ENCODE results near the gene KREMEN1. TPM values are rescaled to one million over a fixed set of nuclear protein-coding genes. Genes with fewer than 3 reads are reported as not detected.

KREMEN1 gene
- total RNA-seq, 1 experiment from 2014 or later, result 2.7 TPM

- DNase-seq (peak; percentile 83), ATAC-seq (peak; percentile 75)
- H3K4me2 ChIP-seq (ENCODE audit: low read length), result peak overlapping the region; percentile 97
- H3K9me2 ChIP-seq (replicated peaks; ENCODE audit: low read length), result no peaks in the 10 kb centered on the region
- intact Hi-C loops (cut with micrococcal nuclease), result no loop called here
- no peaks in the 10 kb centered on the region for H3K27me3 ChIP-seq (ENCODE audit: low read length)
- H3K9me3 ChIP-seq (ENCODE audit: low read length), result no peaks in the 10 kb centered on the region
- H3K36me3 ChIP-seq (ENCODE audit: low read depth, low read length), result no peaks in the 10 kb centered on the region
- CTCF ChIA-PET, result no interaction called here
- TF ChIP-seq EZH2phosphoT487 (IDR thresholded peaks at IDR 0.05; ENCODE audit: borderline replicate concordance, low read length) (no peak), EZH2 (IDR thresholded peaks at IDR 0.05; ENCODE audit: low read length, unreplicated experiment) (no peak), CTCF (conservative IDR thresholded peaks at IDR 0.05; ENCODE audit: low read depth, low read length) (no peak)
- H2AFZ ChIP-seq (ENCODE audit: low read length), result peak overlapping the region; percentile 82
- H3F3A ChIP-seq (ENCODE audit: low read length, unreplicated experiment), result peaks cover 4% of the 10 kb centered on the region
- peak overlapping the region; percentile 86 for H3K27ac ChIP-seq (ENCODE audit: low read length)
- no peaks in the 10 kb centered on the region for H4K20me1 ChIP-seq (ENCODE audit: low read length)
- H3K4me3 ChIP-seq (ENCODE audit: low read length), result peak overlapping the region; percentile 72
- H3K9ac ChIP-seq (ENCODE audit: low read length), result peak overlapping the region; percentile 65
- H3K79me2 ChIP-seq (ENCODE audit: low read length), result 0 out of 2 replicates have a peak, but pooled peaks cover 6% of the 10 kb centered on the region
- POLR2A ChIA-PET (ENCODE audit: unreplicated experiment), result interaction anchor here (0.5 kb wide), 1 partner anchor 690 kb away, joined by 3 read pairs; no protein-coding TSS in a partner anchor
- H3K4me1 ChIP-seq (ENCODE audit: insufficient read depth, low read length), result peaks cover 30% of the 10 kb centered on the region
- BruUV-seq (replicated peaks), result TSS peak; percentile 89
Observed at GRCh38 chr22:29031227-29032011, 41.4 kb upstream of the KREMEN1 start.

- Histone ChIP-seq H3K4me3 (ENCODE audit: low read length) (peak overlapping the region; percentile 72; the same call in 1 of the 2 replicates), H3K9me2 (replicated peaks; ENCODE audit: low read length) (no peaks in the 10 kb centered on the region), H3K4me1 (ENCODE audit: insufficient read depth, low read length) (peaks cover 30% of the 10 kb centered on the region), H3K9me3 (ENCODE audit: low read length) (no peaks in the 10 kb centered on the region), H3K36me3 (ENCODE audit: low read depth, low read length) (no peaks in the 10 kb centered on the region), H3K27ac (ENCODE audit: low read length) (peak overlapping the region; percentile 86), H3K9ac (ENCODE audit: low read length) (peak overlapping the region; percentile 65), H3K4me2 (ENCODE audit: low read length) (peak overlapping the region; percentile 97), H3F3A (ENCODE audit: low read length, unreplicated experiment) (peaks cover 4% of the 10 kb centered on the region), H4K20me1 (ENCODE audit: low read length) (no peaks in the 10 kb centered on the region), H2AFZ (ENCODE audit: low read length) (peak overlapping the region; percentile 82; the same call in 1 of the 2 replicates), H3K79me2 (ENCODE audit: low read length) (0 out of 2 replicates have a peak, but pooled peaks cover 6% of the 10 kb centered on the region), H3K27me3 (ENCODE audit: low read length) (no peaks in the 10 kb centered on the region)
- intact Hi-C loops (cut with micrococcal nuclease), result no loop called here
- BruUV-seq (replicated peaks), result no TSS peak
- ChIA-PET CTCF (no interaction called here), POLR2A (ENCODE audit: unreplicated experiment) (interaction anchor here (1.0 kb wide), 1 partner anchor 149 kb away, joined by 4 read pairs; the partner anchor contains the start of gene ZNRF3)
- DNase-seq (no peak), ATAC-seq (no peak)
- TF ChIP-seq EZH2phosphoT487 (IDR thresholded peaks at IDR 0.05; ENCODE audit: borderline replicate concordance, low read length) (no peak), EZH2 (IDR thresholded peaks at IDR 0.05; ENCODE audit: low read length, unreplicated experiment) (no peak), CTCF (conservative IDR thresholded peaks at IDR 0.05; ENCODE audit: low read depth, low read length) (no peak)
Observed at GRCh38 chr22:29032014-29032475, 40.8 kb upstream of the KREMEN1 start.

Measured in PC-3 (cell line).